IMR-90 (cell line): ENCODE results near the gene ZMIZ1. TPM values are rescaled to one million over a fixed set of nuclear protein-coding genes. Genes with fewer than 3 reads are reported as not detected.

ENCODE experiments used
- ATAC-seq: fragments of 200-7000 bp; cut with Tn5 transposase; 2 replicates; pipeline ENCODE4 v1.9.1; 2020; ENCODE audit warnings: low read depth, mild to moderate bottlenecking, moderate library complexity
- BruUV-seq: library from RNA; stranded (reverse); fragments of 400-500 nt; replicated peaks from 2 replicates; lab custom pipeline; 2021; lab: Mats Ljungman, UMichigan
- CTCF ChIA-PET: fragments of 300-600 bp; formaldehyde crosslinking; extraction: SDS; loops from one replicate; lab custom pipeline; 2021; ENCODE audit warnings: antibody characterized with exemption; lab: Yijun Ruan, JAX
- POLR2A ChIA-PET: fragments of 300-600 bp; sonication (Branson Sonifier 250); formaldehyde crosslinking; loops from one replicate; lab custom pipeline; 2022; ENCODE audit warnings: antibody characterized with exemption; ENCODE audit not compliant: unreplicated experiment; lab: Charles Lee
- DNase-seq: peaks from one replicate; pipeline ENCODE4 v3.0.0; 2013
- H2AFZ ChIP-seq: replicated peaks from 2 replicates; pipeline ENCODE3; 2013; ENCODE audit warnings: low read length, mild to moderate bottlenecking; ENCODE audit not compliant: poor library complexity
- H2AK5ac ChIP-seq: 2 replicates; pipeline ENCODE4 v1.6.1; 2013; ENCODE audit warnings: low read depth, low read length, inconsistent platforms
- H2AK9ac ChIP-seq: replicated peaks from 2 replicates; pipeline ENCODE3; 2013; ENCODE audit warnings: mild to moderate bottlenecking, low read depth, low read length, moderate library complexity; ENCODE audit not compliant: poor library complexity
- H2BK120ac ChIP-seq: 2 replicates; pipeline ENCODE4 v1.6.1; 2013; ENCODE audit warnings: low read depth, low read length, inconsistent platforms
- H2BK15ac ChIP-seq: 3 replicates; pipeline ENCODE4 v1.6.1; 2013; ENCODE audit warnings: low read depth, low read length, inconsistent platforms
- H2BK20ac ChIP-seq: 2 replicates; pipeline ENCODE4 v1.6.1; 2013; ENCODE audit warnings: low read depth, mild to moderate bottlenecking, inconsistent platforms, low read length, moderate library complexity
- H2BK5ac ChIP-seq: 2 replicates; pipeline ENCODE4 v1.6.1; 2013; ENCODE audit warnings: mild to moderate bottlenecking, low read depth, low read length, inconsistent platforms; ENCODE audit not compliant: poor library complexity, severe bottlenecking
- H3K14ac ChIP-seq: replicated peaks from 2 replicates; pipeline ENCODE4 v1.6.1; 2013; ENCODE audit warnings: low read depth, low read length, inconsistent platforms
- H3K18ac ChIP-seq: 2 replicates; pipeline ENCODE4 v1.6.1; 2013; ENCODE audit warnings: low read depth, low read length, control low read depth
- H3K23ac ChIP-seq: 2 replicates; pipeline ENCODE4 v1.6.1; 2013; ENCODE audit warnings: low read depth, low read length, inconsistent platforms
- H3K27ac ChIP-seq: 2 replicates; pipeline ENCODE4 v1.5.1; 2013; ENCODE audit warnings: mild to moderate bottlenecking, control low read depth, low read length; ENCODE audit not compliant: insufficient read depth
- H3K27me3 ChIP-seq: 2 replicates; pipeline ENCODE4 v1.6.1; 2013; ENCODE audit warnings: low read length; ENCODE audit not compliant: control insufficient read depth, insufficient read depth
- H3K36me3 ChIP-seq: 2 replicates; pipeline ENCODE4 v1.6.1; 2013; ENCODE audit warnings: low read length, mixed read lengths; ENCODE audit not compliant: control insufficient read depth, insufficient read depth
- H3K4ac ChIP-seq: 2 replicates; pipeline ENCODE4 v1.6.1; 2013; ENCODE audit warnings: low read depth, low read length, inconsistent platforms
- H3K4me1 ChIP-seq: 2 replicates; pipeline ENCODE4 v1.6.1; 2013; ENCODE audit warnings: low read length, mixed read lengths; ENCODE audit not compliant: control insufficient read depth, insufficient read depth
- H3K4me2 ChIP-seq: 2 replicates; pipeline ENCODE4 v1.6.1; 2013; ENCODE audit warnings: low read depth, mild to moderate bottlenecking, control low read depth, low read length, moderate library complexity
- H3K4me3 ChIP-seq: 2 replicates; pipeline ENCODE4 v1.5.1; 2013; ENCODE audit warnings: low read depth, mild to moderate bottlenecking, control low read depth, low read length, moderate library complexity; ENCODE audit not compliant: insufficient read depth
- H3K56ac ChIP-seq: 2 replicates; pipeline ENCODE4 v1.6.1; 2013; ENCODE audit warnings: low read length, inconsistent platforms; ENCODE audit not compliant: insufficient read depth; ENCODE audit errors: extremely low read depth
- H3K79me1 ChIP-seq, 2 experiments: 2 replicates each; pipeline ENCODE4 v1.6.1; 2013; ENCODE audit warnings: low read length in 2 of 2, inconsistent platforms in 1 of 2, low read depth in 1 of 2
- H3K9ac ChIP-seq: 2 replicates; pipeline ENCODE4 v1.6.1; 2013; ENCODE audit warnings: low read depth, low read length, control low read depth
- H3K9me1 ChIP-seq: 2 replicates; pipeline ENCODE4 v1.6.1; 2013; ENCODE audit warnings: low read length, inconsistent platforms; ENCODE audit not compliant: insufficient read depth
- H3K9me3 ChIP-seq: 2 replicates; pipeline ENCODE4 v1.6.1; 2013; ENCODE audit warnings: low read length; ENCODE audit not compliant: control insufficient read depth, insufficient read depth
- H4K20me1 ChIP-seq: 2 replicates; pipeline ENCODE4 v1.6.1; 2013; ENCODE audit warnings: low read length, inconsistent platforms; ENCODE audit not compliant: insufficient read depth
- H4K5ac ChIP-seq: 2 replicates; pipeline ENCODE4 v1.6.1; 2013; ENCODE audit warnings: mild to moderate bottlenecking, low read depth, low read length, control low read depth
- H4K8ac ChIP-seq, 2 experiments: 2 replicates each; pipeline ENCODE4 v1.6.1; 2013; ENCODE audit warnings: low read depth in 2 of 2, low read length in 2 of 2, control low read depth in 1 of 2, inconsistent platforms in 1 of 2
- H4K91ac ChIP-seq: 2 replicates; pipeline ENCODE4 v1.6.1; 2013; ENCODE audit warnings: low read depth, low read length, inconsistent platforms; ENCODE audit not compliant: insufficient read depth
- FOS ChIP-seq: fragments of 150-350 bp; IDR thresholded peaks from 2 replicates; pipeline ENCODE4 v1.6.1; 2016; ENCODE audit warnings: low read depth, low read length
- MAFK ChIP-seq: IDR thresholded peaks from 2 replicates; pipeline ENCODE4 v1.6.1; 2012; ENCODE audit warnings: low read depth, low read length, improper control_type of control experiment
- MXI1 ChIP-seq: IDR thresholded peaks from 2 replicates; pipeline ENCODE4 v1.6.1; 2012; ENCODE audit warnings: low read depth, mild to moderate bottlenecking, low read length, moderate library complexity, borderline replicate concordance
- POLR2A ChIP-seq: IDR thresholded peaks from 2 replicates; pipeline ENCODE4 v1.6.1; 2012; ENCODE audit warnings: mild to moderate bottlenecking, low read depth, low read length
- RAD21 ChIP-seq: IDR thresholded peaks from 2 replicates; pipeline ENCODE4 v1.6.1; 2012; ENCODE audit warnings: low read length, improper control_type of control experiment
- SMC3 ChIP-seq: fragments of 150-350 bp; IDR thresholded peaks from 2 replicates; pipeline ENCODE4 v1.6.1; 2016; ENCODE audit warnings: low read depth, mild to moderate bottlenecking, antibody characterized with exemption, low read length, moderate library complexity
- WGBS, 2 experiments: methylation state at CpG; one replicate each; pipeline versions ENCODE4 v1.1.5 to v1.1.7; 2013; ENCODE audit warnings: missing lambda C conversion rate in 2 of 2; ENCODE audit not compliant: insufficient read length in 1 of 2; ENCODE audit errors: extremely low coverage in 2 of 2; 5-methylcytosine and 5-hydroxymethylcytosine counted together
- dilution Hi-C: fragments of 300-500 bp; cut with HindIII; formaldehyde crosslinking; loops from one replicate; pipeline ENCODE4 v1.14.3; 2018; ENCODE audit warnings: low sequenced_read_pairs; ENCODE audit not compliant: unreplicated experiment
- in situ Hi-C: fragments of 300-500 bp; cut with MboI; formaldehyde crosslinking; loops from 3 replicates; pipeline ENCODE4 v1.14.3; 2019; ENCODE audit warnings: low sequenced_read_pairs, inconsistent platforms, mixed read lengths
- intact Hi-C: fragments of 100-400 bp; cut with micrococcal nuclease; formaldehyde crosslinking; loops from 2 replicates; pipeline ENCODE4 v1.10.0; 2022
- polyA plus RNA-seq, 3 experiments: library from polyadenylated mRNA; depleted of rRNA; stranded (reverse); fragments of >200 nt; gene quantifications; 2 replicates each; pipeline ENCODE4 v1.2.3, GENCODE V29; 2012; ENCODE audit warnings: low replicate concordance in 1 of 3
- total RNA-seq: library from RNA; depleted of rRNA; stranded (reverse); fragments of >200 nt; gene quantifications from 2 replicates; pipeline ENCODE4 v1.2.3, GENCODE V29; 2012

ZMIZ1 gene
- total and polyA plus RNA-seq, 2 of the 4 experiments (the other 2 are of a cell fraction), result 6.6 to 48.7 TPM

GRCh38 chr10:79208251-79208983 is 139.7 kb downstream of the ZMIZ1 start:
- 94% methylated on average over 9 of the region's 15 CpGs; no CpG with 5 or more reads in 1 of the 2 experiments for WGBS, 2 experiments
- Histone ChIP-seq H3K56ac (no peak overlapping the region), H4K8ac (no peak overlapping the region), H3K4ac (no peak overlapping the region), H3K9ac (no peak overlapping the region), H3K4me1 (no peaks in the 10 kb centered on the region), H3K27ac (no peak overlapping the region), H4K91ac (no peak overlapping the region), H2AFZ (peak overlapping the region; percentile 38), H3K79me1 (peaks cover 36 to 84% of the 10 kb centered on the region in 2 experiments), H2AK5ac (no peak overlapping the region), H4K20me1 (peaks cover 63% of the 10 kb centered on the region), H3K14ac (no peak overlapping the region), H4K5ac (no peak overlapping the region), H2BK15ac (no peak overlapping the region), H2BK5ac (no peak overlapping the region), H3K23ac (no peak overlapping the region), H2BK20ac (no peak overlapping the region), H3K4me3 (no peak overlapping the region), H3K18ac (no peak overlapping the region), H2BK120ac (no peak overlapping the region), H3K4me2 (no peak overlapping the region), H3K36me3 (peaks cover 84% of the 10 kb centered on the region), H3K27me3 (no peaks in the 10 kb centered on the region), H2AK9ac (peak overlapping the region; percentile 37), H3K9me3 (no peaks in the 10 kb centered on the region), H3K9me1 (no peaks in the 10 kb centered on the region)
- ChIA-PET CTCF (no interaction called here), POLR2A (no interaction called here)
- dilution Hi-C loops (no loop called here), in situ Hi-C loops (no loop called here), intact Hi-C loops (no loop called here)
- no peak for DNase-seq
- no TSS peak for BruUV-seq
- TF ChIP-seq MXI1 (no peak), SMC3 (no peak), MAFK (no peak), POLR2A (no peak), RAD21 (no peak), FOS (no peak)
- ATAC-seq, result no peak
